Upper lobe of left lung (tissue), 6 donors: ENCODE measurements around the gene TAF1A. TPM values are rescaled to one million over a fixed set of nuclear protein-coding genes. Genes with fewer than 3 reads are reported as not detected.

Experiments used
- ATAC-seq, 2 donors: fragments of 200-7000 bp; cut with Tn5 transposase; one replicate each; pipeline ENCODE4 v1.9.1; 2022; ENCODE audit warnings: mild to moderate bottlenecking in 2 of 2, moderate library complexity in 2 of 2; ENCODE audit not compliant: low FRiP score in 2 of 2
- DNase-seq, 2 donors: peaks; one replicate each; pipeline ENCODE4 v3.0.0-alpha.2; 2019 to 2020
- H3K27ac ChIP-seq, 4 donors: fragments of 200-600 bp; sonication (generic); one replicate each; pipeline ENCODE4 v1.5.1; 2016 to 2019
- H3K27me3 ChIP-seq, 4 donors: fragments of 200-600 bp; sonication (generic); one replicate each; pipeline ENCODE4 v1.5.1; 2017 to 2019
- H3K36me3 ChIP-seq, 4 donors: fragments of 200-600 bp; sonication (generic); one replicate each; pipeline ENCODE4 v1.5.1; 2016 to 2019
- H3K4me1 ChIP-seq, 4 donors: fragments of 200-600 bp; sonication (generic); one replicate each; pipeline ENCODE4 v1.5.1; 2018 to 2019
- H3K4me3 ChIP-seq, 4 donors: fragments of 200-600 bp; sonication (generic); one replicate each; pipeline ENCODE4 v1.5.1; 2017 to 2019; ENCODE audit warnings: mild to moderate bottlenecking in 2 of 4, moderate library complexity in 1 of 4
- H3K9me3 ChIP-seq, 4 donors: fragments of 200-600 bp; sonication (generic); one replicate each; pipeline ENCODE4 v1.5.1; 2018 to 2019
- EP300 ChIP-seq, 4 donors: sonication (generic); formaldehyde crosslinking; IDR thresholded peaks; one replicate each; pipeline ENCODE4 v1.5.1; 2017; ENCODE audit warnings: antibody characterized with exemption in 4 of 4, control low read depth in 2 of 4
- POLR2A ChIP-seq, 4 donors: fragments of 450-650 bp; IDR thresholded peaks; one replicate each; pipeline ENCODE4 v1.5.1; 2016 to 2017; ENCODE audit warnings: antibody characterized with exemption in 4 of 4, mild to moderate bottlenecking in 2 of 4
- POLR2AphosphoS5 ChIP-seq, 2 donors: sonication (generic); formaldehyde crosslinking; IDR thresholded peaks; one replicate each; pipeline ENCODE4 v1.5.1; 2017; ENCODE audit warnings: antibody characterized with exemption in 2 of 2
- WGBS, 2 donors: methylation state at CpG; one replicate each; pipeline ENCODE4 v1.1.5; 2017 to 2018; 5-methylcytosine and 5-hydroxymethylcytosine counted together
- total RNA-seq, 6 donors: library from RNA; depleted of rRNA in 4 of 6; stranded (reverse); fragments of >200 nt in 4 of 6; gene quantifications; one replicate each; pipeline versions ENCODE4 v1.1.0 to v1.2.1, GENCODE V29; 2016 to 2021
- TF ChIP-seq, protein P1 (sequence below), 6 experiments: fragments of 450-650 bp in 4 of 6; fragments of 200-600 bp in 2 of 6; sonication (generic) in 2 of 6; IDR thresholded peaks; one replicate each; pipeline ENCODE4 v1.5.1; 2016 to 2019; ENCODE audit warnings: antibody characterized with exemption in 6 of 6
- donor health status: DM: no; HTN: no; CAD: no; lungs with moderate emphysema.
- donor health status: DM: no; HTN: yes; CAD: no; lungs with severe emphysema.

The TAF1A gene
- total RNA-seq, 6 donors from 2014 or later = 1.6 to 12.0 (median 4.7) TPM

DNA sequence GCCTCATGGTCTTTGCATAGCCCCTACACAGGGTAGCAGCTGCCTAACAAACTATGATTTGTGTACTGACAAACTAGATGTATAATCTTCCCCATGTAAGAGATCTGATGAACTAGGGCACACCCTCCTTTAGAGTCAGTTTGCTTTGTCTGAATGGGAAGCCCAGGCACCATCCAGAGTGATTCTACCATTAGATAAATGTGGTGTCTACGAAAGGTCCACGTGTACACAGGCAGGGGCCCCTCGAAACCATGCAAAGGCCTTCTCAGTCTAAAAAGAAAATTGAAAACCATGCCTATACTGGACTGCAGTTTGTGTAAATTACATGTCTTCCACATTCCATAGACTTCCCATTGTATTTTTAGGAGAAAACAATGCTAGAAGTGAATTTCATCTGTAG lies 60.6 kb downstream of the TAF1A start:
- DNase-seq = no peak
- WGBS, 2 donors = 84% methylated on average over 3 of the region's 3 CpGs
- no peak overlapping the region for H3K27ac ChIP-seq
- ATAC-seq = no peak
- H3K27me3 ChIP-seq = no peaks in the 10 kb centered on the region
- H3K9me3 ChIP-seq = no peaks in the 10 kb centered on the region
- TF ChIP-seq EP300 (IDR thresholded peaks at IDR 0.05) (no peak), POLR2A (IDR thresholded peaks at IDR 0.05) (no peak), POLR2AphosphoS5 (IDR thresholded peaks at IDR 0.05) (no peak)
- TF ChIP-seq, protein P1, sequence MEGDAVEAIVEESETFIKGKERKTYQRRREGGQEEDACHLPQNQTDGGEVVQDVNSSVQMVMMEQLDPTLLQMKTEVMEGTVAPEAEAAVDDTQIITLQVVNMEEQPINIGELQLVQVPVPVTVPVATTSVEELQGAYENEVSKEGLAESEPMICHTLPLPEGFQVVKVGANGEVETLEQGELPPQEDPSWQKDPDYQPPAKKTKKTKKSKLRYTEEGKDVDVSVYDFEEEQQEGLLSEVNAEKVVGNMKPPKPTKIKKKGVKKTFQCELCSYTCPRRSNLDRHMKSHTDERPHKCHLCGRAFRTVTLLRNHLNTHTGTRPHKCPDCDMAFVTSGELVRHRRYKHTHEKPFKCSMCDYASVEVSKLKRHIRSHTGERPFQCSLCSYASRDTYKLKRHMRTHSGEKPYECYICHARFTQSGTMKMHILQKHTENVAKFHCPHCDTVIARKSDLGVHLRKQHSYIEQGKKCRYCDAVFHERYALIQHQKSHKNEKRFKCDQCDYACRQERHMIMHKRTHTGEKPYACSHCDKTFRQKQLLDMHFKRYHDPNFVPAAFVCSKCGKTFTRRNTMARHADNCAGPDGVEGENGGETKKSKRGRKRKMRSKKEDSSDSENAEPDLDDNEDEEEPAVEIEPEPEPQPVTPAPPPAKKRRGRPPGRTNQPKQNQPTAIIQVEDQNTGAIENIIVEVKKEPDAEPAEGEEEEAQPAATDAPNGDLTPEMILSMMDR (IDR thresholded peaks at IDR 0.05) = no peak
- no peaks in the 10 kb centered on the region for H3K4me1 ChIP-seq
- H3K4me3 ChIP-seq = no peak overlapping the region
- no peaks in the 10 kb centered on the region for H3K36me3 ChIP-seq

- no peaks in the 10 kb centered on the region for H3K27me3 ChIP-seq
- TF ChIP-seq, protein P1 (IDR thresholded peaks at IDR 0.05) = no peak
- no peak for TF ChIP-seq POLR2A (IDR thresholded peaks at IDR 0.05)
- TF ChIP-seq EP300 (IDR thresholded peaks at IDR 0.05) = no peak
- TF ChIP-seq POLR2AphosphoS5 (IDR thresholded peaks at IDR 0.05) = no peak
Observed at GRCh38 chr1:222525951-222526350, 63.8 kb downstream of the TAF1A start.

GRCh38 chr1:222523852-222524251 lies 65.9 kb downstream of the TAF1A start:
- Histone ChIP-seq H3K27me3 (no peaks in the 10 kb centered on the region), H3K4me3 (no peak overlapping the region), H3K27ac (no peak overlapping the region), H3K9me3 (no peaks in the 10 kb centered on the region), H3K4me1 (no peaks in the 10 kb centered on the region), H3K36me3 (no peaks in the 10 kb centered on the region)
- ATAC-seq = no peak
- no peak for DNase-seq
- 65 to 66% methylated on average over 3 of the region's 3 CpGs for WGBS, 2 donors
- no peak for TF ChIP-seq POLR2AphosphoS5 (IDR thresholded peaks at IDR 0.05)
- no peak for TF ChIP-seq EP300 (IDR thresholded peaks at IDR 0.05)
- TF ChIP-seq, protein P1 (IDR thresholded peaks at IDR 0.05) = no peak
- no peak for TF ChIP-seq POLR2A (IDR thresholded peaks at IDR 0.05)

More at GRCh38 chr1:222525951-222526350, 63.8 kb downstream of the TAF1A start:
- no peaks in the 10 kb centered on the region for H3K36me3 ChIP-seq
- no peak for DNase-seq
- ATAC-seq = no peak
- H3K27ac ChIP-seq = no peak overlapping the region
- no peaks in the 10 kb centered on the region for H3K9me3 ChIP-seq
- no peak overlapping the region for H3K4me3 ChIP-seq
- WGBS, 2 donors = 71 to 75% methylated on average over 2 of the region's 2 CpGs
- H3K4me1 ChIP-seq = no peaks in the 10 kb centered on the region

GRCh38 chr1:222522105-222522915 lies 67.4 kb downstream of the TAF1A start:
- ATAC-seq (no peak), DNase-seq (no peak)
- Histone ChIP-seq H3K9me3 (no peaks in the 10 kb centered on the region), H3K27ac (no peak overlapping the region), H3K4me3 (no peak overlapping the region), H3K4me1 (no peaks in the 10 kb centered on the region), H3K36me3 (no peaks in the 10 kb centered on the region), H3K27me3 (no peaks in the 10 kb centered on the region)
- WGBS, 2 donors = 69 to 70% methylated on average over 8 of the region's 8 CpGs
- TF ChIP-seq POLR2A (IDR thresholded peaks at IDR 0.05) = no peak
- TF ChIP-seq EP300 (IDR thresholded peaks at IDR 0.05) = no peak
- TF ChIP-seq, protein P1 (IDR thresholded peaks at IDR 0.05) = no peak
- TF ChIP-seq POLR2AphosphoS5 (IDR thresholded peaks at IDR 0.05) = no peak
